Hair follicle dermal papilla cell (primary cell): ENCODE results near the gene MESD. TPM values are rescaled to one million over a fixed set of nuclear protein-coding genes. Genes with fewer than 3 reads are reported as not detected.

Experiments used
- small RNA-seq: library from RNA; depleted of rRNA; stranded (forward); fragments of <200 nt; gene quantifications from one replicate; pipeline ENCODE3, GENCODE V24; 2012
- total RNA-seq: library from RNA; depleted of rRNA; stranded (reverse); fragments of >200 nt; gene quantifications from 2 replicates; pipeline ENCODE4 v1.2.3, GENCODE V29; 2012

Gene MESD
- 17.9 and 18.5 TPM in 2 replicates for total RNA-seq

GRCh38 chr15:80989518-80990478 is at the start of gene MESD:
TSS of gene MESD (minus strand) at chr15:80989819. CDS start at chr15:80989791, 28 bp downstream.

GRCh38 chr15:81000624-81001151 is 11.1 kb upstream of the MESD start, which contains the start of gene TLNRD1:
TSS of gene TLNRD1 (plus strand) at chr15:81000923. CDS start at chr15:81002272, 1,349 bp downstream.

Small RNAs within 50 kb of the gene (small RNA-seq; reads per million reads assigned to genes)
- gene MIR4514: not detected

Other genes with a start within 250 kb of the MESD start
- 408 and 1,053 TPM in 2 replicates for gene CEMIP, start 210.4 kb downstream of the MESD start, total RNA-seq
- 13.7 and 15.3 TPM in 2 replicates for gene TLNRD1, start 11.1 kb upstream of the MESD start, total RNA-seq
- gene CFAP161, start 144.5 kb upstream of the MESD start, total RNA-seq: 0.12 and 0.32 TPM in 2 replicates
- 0.97 and 1.1 TPM in 2 replicates for gene IL16, start 207.1 kb upstream of the MESD start, total RNA-seq